Colonic mucosa (tissue), 4 donors: ENCODE data around the gene ERBB4. TPM values are rescaled to one million over a fixed set of nuclear protein-coding genes. Genes with fewer than 3 reads are reported as not detected.

Experiments
- DNase-seq: peaks from one replicate; pipeline ENCODE4 v3.0.0-alpha.2; 2020
- H3K27ac ChIP-seq: fragments of 200-600 bp; one replicate; pipeline ENCODE4 v1.8.0; 2021
- H3K27me3 ChIP-seq: fragments of 200-600 bp; one replicate; pipeline ENCODE4 v1.8.0; 2021
- H3K36me3 ChIP-seq: fragments of 200-600 bp; one replicate; pipeline ENCODE4 v1.8.0; 2021
- H3K4me1 ChIP-seq: fragments of 200-600 bp; one replicate; pipeline ENCODE4 v1.8.0; 2021; ENCODE audit warnings: mild to moderate bottlenecking
- H3K4me3 ChIP-seq: fragments of 200-600 bp; one replicate; pipeline ENCODE4 v1.8.0; 2021
- H3K9ac ChIP-seq, 2 donors: one replicate each; pipeline ENCODE4 v1.7.0; 2013; ENCODE audit warnings: control low read depth in 2 of 2, low read depth in 2 of 2, low read length in 2 of 2
- H3K9me3 ChIP-seq: fragments of 200-600 bp; one replicate; pipeline ENCODE4 v1.8.0; 2021
- intact Hi-C: fragments of 100-400 bp; cut with DNase I; formaldehyde crosslinking; loops from one replicate; pipeline ENCODE4 v1.14.1; 2022
- total RNA-seq, 2 donors: library from RNA; stranded (reverse); fragmentation: NEBNext Ultra II Directional in 1 of 2; extraction: Animal tissue kit (Norgen Biotek cat#: 25700) in 1 of 2; gene quantifications; one replicate each; pipeline ENCODE4 v1.2.1, GENCODE V29; 2021
- TF ChIP-seq, protein P1 (sequence below): fragments of 200-600 bp; IDR thresholded peaks from one replicate; pipeline ENCODE4 v1.8.0; 2022; ENCODE audit warnings: antibody characterized with exemption, mild to moderate bottlenecking
- donor health status: healthy.
- donor health status: DM: no; HTN: no; CAD: no.
- donor health status: DM: no; HTN: no; CAD: no.

Gene ERBB4
- total RNA-seq, 2 donors from 2014 or later = 0.05 to 0.07 TPM

GRCh38 chr2:212223696-212224095 lies 314.9 kb downstream of the ERBB4 start:
- Histone ChIP-seq H3K4me3 (no peak overlapping the region), H3K27me3 (no peaks in the 10 kb centered on the region), H3K4me1 (no peaks in the 10 kb centered on the region), H3K9ac (no peak overlapping the region), H3K9me3 (no peaks in the 10 kb centered on the region), H3K36me3 (no peaks in the 10 kb centered on the region), H3K27ac (no peak overlapping the region)
- intact Hi-C loops = no loop called here
- TF ChIP-seq, protein P1, sequence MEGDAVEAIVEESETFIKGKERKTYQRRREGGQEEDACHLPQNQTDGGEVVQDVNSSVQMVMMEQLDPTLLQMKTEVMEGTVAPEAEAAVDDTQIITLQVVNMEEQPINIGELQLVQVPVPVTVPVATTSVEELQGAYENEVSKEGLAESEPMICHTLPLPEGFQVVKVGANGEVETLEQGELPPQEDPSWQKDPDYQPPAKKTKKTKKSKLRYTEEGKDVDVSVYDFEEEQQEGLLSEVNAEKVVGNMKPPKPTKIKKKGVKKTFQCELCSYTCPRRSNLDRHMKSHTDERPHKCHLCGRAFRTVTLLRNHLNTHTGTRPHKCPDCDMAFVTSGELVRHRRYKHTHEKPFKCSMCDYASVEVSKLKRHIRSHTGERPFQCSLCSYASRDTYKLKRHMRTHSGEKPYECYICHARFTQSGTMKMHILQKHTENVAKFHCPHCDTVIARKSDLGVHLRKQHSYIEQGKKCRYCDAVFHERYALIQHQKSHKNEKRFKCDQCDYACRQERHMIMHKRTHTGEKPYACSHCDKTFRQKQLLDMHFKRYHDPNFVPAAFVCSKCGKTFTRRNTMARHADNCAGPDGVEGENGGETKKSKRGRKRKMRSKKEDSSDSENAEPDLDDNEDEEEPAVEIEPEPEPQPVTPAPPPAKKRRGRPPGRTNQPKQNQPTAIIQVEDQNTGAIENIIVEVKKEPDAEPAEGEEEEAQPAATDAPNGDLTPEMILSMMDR = no peak
- DNase-seq = no peak

GRCh38 chr2:212213191-212213590 lies 325.4 kb downstream of the ERBB4 start:
- no peaks in the 10 kb centered on the region for H3K4me1 ChIP-seq
- intact Hi-C loops = no loop called here
- no peaks in the 10 kb centered on the region for H3K36me3 ChIP-seq
- H3K27me3 ChIP-seq = no peaks in the 10 kb centered on the region
- no peak overlapping the region for H3K9ac ChIP-seq
- no peaks in the 10 kb centered on the region for H3K9me3 ChIP-seq
- TF ChIP-seq, protein P1 = no peak
- DNase-seq = no peak
- no peak overlapping the region for H3K4me3 ChIP-seq
- no peak overlapping the region for H3K27ac ChIP-seq

- H3K4me1 ChIP-seq = no peaks in the 10 kb centered on the region
- H3K9ac ChIP-seq = no peak overlapping the region
- no peaks in the 10 kb centered on the region for H3K9me3 ChIP-seq
- no peak overlapping the region for H3K4me3 ChIP-seq
- no peaks in the 10 kb centered on the region for H3K36me3 ChIP-seq
- TF ChIP-seq, protein P1 = no peak
- no peaks in the 10 kb centered on the region for H3K27me3 ChIP-seq
- intact Hi-C loops = no loop called here
- no peak overlapping the region for H3K27ac ChIP-seq
- no peak for DNase-seq
These were observed 330.1 kb downstream of the ERBB4 start for GRCh38 chr2:212208467-212208866.

- Histone ChIP-seq H3K4me1 (no peaks in the 10 kb centered on the region), H3K27me3 (no peaks in the 10 kb centered on the region), H3K36me3 (no peaks in the 10 kb centered on the region), H3K4me3 (no peak overlapping the region), H3K9me3 (no peaks in the 10 kb centered on the region), H3K27ac (no peak overlapping the region), H3K9ac (no peak overlapping the region)
- intact Hi-C loops = no loop called here
- no peak for DNase-seq
- TF ChIP-seq, protein P1 = no peak
These were observed 340.8 kb downstream of the ERBB4 start for GRCh38 chr2:212197776-212198175.

DNA sequence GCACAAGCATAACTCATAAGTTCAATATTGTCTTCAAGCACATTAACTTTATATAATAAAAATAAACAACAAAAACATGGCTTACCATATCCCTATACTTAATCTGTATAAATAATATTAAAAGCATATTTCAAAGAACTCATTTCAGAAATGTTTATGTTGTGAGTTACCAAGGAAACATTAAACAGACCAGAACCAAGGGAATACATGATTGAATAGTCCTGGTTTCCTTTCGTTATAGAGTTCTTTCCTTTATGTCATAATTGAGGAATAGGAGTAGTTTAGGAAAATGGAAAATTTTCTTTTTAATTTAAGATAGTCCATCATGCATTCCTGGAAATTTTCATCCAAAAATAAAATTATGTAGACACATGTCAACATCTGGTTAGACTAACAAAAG lies 343.0 kb downstream of the ERBB4 start:
- Histone ChIP-seq H3K9me3 (no peaks in the 10 kb centered on the region), H3K27me3 (no peaks in the 10 kb centered on the region), H3K27ac (no peak overlapping the region), H3K4me3 (no peak overlapping the region), H3K9ac (no peak overlapping the region), H3K4me1 (no peaks in the 10 kb centered on the region), H3K36me3 (no peaks in the 10 kb centered on the region)
- intact Hi-C loops = no loop called here
- DNase-seq = no peak
- TF ChIP-seq, protein P1 = no peak

DNA sequence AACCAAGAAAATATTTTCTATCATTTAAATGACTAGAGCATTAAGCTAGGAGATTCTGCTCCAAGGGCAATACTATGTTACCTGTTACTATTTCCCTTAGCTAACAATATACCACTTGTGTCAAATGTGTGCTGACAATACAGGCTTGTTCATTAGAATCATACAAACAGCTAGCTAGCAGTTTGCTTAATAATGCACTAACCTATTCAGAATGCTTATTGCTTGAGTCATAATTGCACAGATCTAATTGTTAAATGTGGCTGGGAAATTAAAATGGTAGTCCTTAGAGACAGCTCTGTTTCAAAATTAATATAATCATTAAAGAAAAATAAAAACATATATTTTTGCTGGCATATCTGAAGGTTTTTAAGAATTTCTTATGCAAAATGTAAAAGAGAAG lies 344.2 kb downstream of the ERBB4 start:
- intact Hi-C loops = no loop called here
- Histone ChIP-seq H3K4me3 (no peak overlapping the region), H3K27ac (no peak overlapping the region), H3K9ac (no peak overlapping the region), H3K36me3 (no peaks in the 10 kb centered on the region), H3K27me3 (no peaks in the 10 kb centered on the region), H3K4me1 (no peaks in the 10 kb centered on the region), H3K9me3 (no peaks in the 10 kb centered on the region)
- no peak for DNase-seq
- TF ChIP-seq, protein P1 = no peak
